ENCODE data around the gene PTPRK.

- TF ChIP-seq CTCF (conservative IDR thresholded peaks at IDR 0.05 in 1 of 2, IDR thresholded peaks at IDR 0.05 in 1 of 2; ENCODE audit: low read depth in 1 of 2, low read length in 2 of 2) (no peak), EZH2 (IDR thresholded peaks at IDR 0.05; ENCODE audit: low read length, missing control alignments) (no peak)
These were observed 347.4 kb downstream of the PTPRK start for GRCh38 chr6:128172752-128173682.

Data from fibroblast of lung (primary cell).